ENCODE measurements around the gene MUC6.

DNA sequence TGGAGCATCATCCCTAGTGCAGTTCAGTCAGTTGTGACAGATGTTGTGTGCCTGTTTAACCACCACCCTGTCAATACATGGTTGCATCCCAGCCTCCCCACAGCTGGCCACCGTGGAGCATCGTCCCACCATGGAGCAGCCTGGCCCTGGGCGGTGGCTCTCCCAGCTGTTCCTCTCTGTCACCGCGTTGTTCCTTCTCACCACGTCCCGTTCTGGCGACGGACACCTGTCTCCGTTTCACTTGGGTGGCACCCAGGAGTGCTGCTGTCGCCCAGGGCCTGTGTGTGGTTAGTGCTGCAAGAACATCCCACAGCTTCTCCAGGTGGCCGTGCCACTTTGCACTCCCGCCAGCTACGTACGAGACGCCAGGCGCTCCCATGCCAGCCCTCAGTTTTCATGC lies 26.5 kb downstream of the MUC6 start:
- TF ChIP-seq L3MBTL2 (conservative IDR thresholded peaks at IDR 0.05) = no peak
- no peak for TF ChIP-seq FOXM1 (IDR thresholded peaks at IDR 0.05; ENCODE audit: borderline replicate concordance)
- no peak for TF ChIP-seq FOXK2 (IDR thresholded peaks at IDR 0.05)
- TF ChIP-seq ARNT (IDR thresholded peaks at IDR 0.05) = no peak
- TF ChIP-seq SUZ12 (IDR thresholded peaks at IDR 0.05) = no peak
- no peak for TF ChIP-seq SP1 (IDR thresholded peaks at IDR 0.05)

All from HEK293T (cell line).